Measurements from ENCODE around the gene BIN1.

BIN1 gene

DNA sequence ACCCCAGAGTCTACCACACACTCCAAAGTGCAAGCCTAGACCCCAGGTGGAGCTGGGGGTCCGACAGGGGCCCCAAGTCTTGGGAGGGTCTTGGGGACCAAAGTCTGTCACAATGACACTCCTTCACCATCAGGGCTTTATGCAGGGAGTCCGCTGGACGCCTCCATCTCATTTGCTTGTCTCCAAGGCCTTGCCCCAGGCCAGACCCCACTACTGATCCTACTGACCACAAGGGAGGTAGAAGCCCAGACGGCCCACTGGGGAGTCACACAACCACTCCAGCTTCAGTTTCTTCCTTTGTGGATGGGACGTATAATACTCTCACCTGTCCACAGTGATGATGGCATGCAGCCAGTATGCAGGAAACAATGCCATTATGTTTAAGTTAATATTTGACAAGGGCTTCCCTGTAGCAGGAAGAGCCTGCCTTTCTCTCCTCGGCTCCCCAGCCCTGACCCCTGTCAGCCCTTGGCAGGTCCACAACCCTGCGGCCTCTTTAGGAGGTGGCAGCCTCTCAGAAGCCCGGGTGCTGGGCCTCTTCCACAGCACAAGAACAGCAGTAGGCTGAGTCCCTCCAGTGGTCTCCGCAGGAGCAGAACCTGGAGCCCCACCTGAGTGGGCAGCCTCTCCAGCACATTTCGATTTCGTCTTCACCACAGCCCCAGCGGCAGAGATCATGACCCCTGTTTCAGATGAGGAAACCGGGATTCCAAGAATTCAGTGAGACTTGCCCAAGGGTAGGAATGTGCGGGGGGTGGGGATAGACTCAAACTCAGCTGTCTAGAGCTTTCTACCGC is 6.5 kb downstream of the BIN1 start:
- no peak for TF ChIP-seq POLR2AphosphoS5 (IDR thresholded peaks at IDR 0.05; ENCODE audit: low read depth, low read length)
- TF ChIP-seq SIN3A (IDR thresholded peaks at IDR 0.05; ENCODE audit: borderline replicate concordance, insufficient read depth, low read length), result no peak
- no peak for TF ChIP-seq TAF1 (IDR thresholded peaks at IDR 0.05; ENCODE audit: borderline replicate concordance, insufficient read depth, low read length)
- TF ChIP-seq REST (IDR thresholded peaks at IDR 0.05; ENCODE audit: insufficient read depth in 1 of 2, low read depth in 2 of 2, low read length in 2 of 2), result no peak
- TF ChIP-seq FOXP2 (optimal IDR thresholded peaks at IDR 0.05; ENCODE audit: borderline replicate concordance, extremely low read depth, extremely low read length, insufficient read depth), result no peak

GRCh38 chr2:127098711-127099110 is 8.2 kb downstream of the BIN1 start:
- no peak for TF ChIP-seq TAF1 (IDR thresholded peaks at IDR 0.05; ENCODE audit: borderline replicate concordance, insufficient read depth, low read length)
- TF ChIP-seq FOXP2 (optimal IDR thresholded peaks at IDR 0.05; ENCODE audit: borderline replicate concordance, extremely low read depth, extremely low read length, insufficient read depth), result no peak
- TF ChIP-seq SIN3A (IDR thresholded peaks at IDR 0.05; ENCODE audit: borderline replicate concordance, insufficient read depth, low read length), result no peak
- TF ChIP-seq REST (IDR thresholded peaks at IDR 0.05; ENCODE audit: insufficient read depth in 1 of 2, low read depth in 2 of 2, low read length in 2 of 2), result no peak
- TF ChIP-seq POLR2AphosphoS5 (IDR thresholded peaks at IDR 0.05; ENCODE audit: low read depth, low read length), result no peak

GRCh38 chr2:127097841-127098651 is 8.9 kb downstream of the BIN1 start:
- TF ChIP-seq SIN3A (IDR thresholded peaks at IDR 0.05; ENCODE audit: borderline replicate concordance, insufficient read depth, low read length) (no peak), REST (IDR thresholded peaks at IDR 0.05; ENCODE audit: insufficient read depth in 1 of 2, low read depth in 2 of 2, low read length in 2 of 2) (no peak), TAF1 (IDR thresholded peaks at IDR 0.05; ENCODE audit: borderline replicate concordance, insufficient read depth, low read length) (no peak), POLR2AphosphoS5 (IDR thresholded peaks at IDR 0.05; ENCODE audit: low read depth, low read length) (no peak)

DNA sequence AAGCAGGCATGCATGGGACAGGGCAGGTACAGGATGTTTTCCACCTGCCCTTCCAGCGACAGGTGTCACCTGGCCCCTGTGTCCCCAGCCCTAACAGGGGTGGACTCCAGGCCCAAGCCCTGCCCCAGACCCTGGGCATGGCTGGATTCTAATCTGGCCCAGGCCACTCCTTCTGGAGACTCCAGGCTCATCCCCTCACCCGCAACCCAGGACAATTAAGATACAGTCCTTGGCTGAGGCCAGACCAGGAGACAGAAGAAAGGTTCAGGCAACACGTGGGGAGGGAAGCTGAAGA is 9.5 kb downstream of the BIN1 start:
- no peak for TF ChIP-seq POLR2AphosphoS5 (IDR thresholded peaks at IDR 0.05; ENCODE audit: low read depth, low read length)
- TF ChIP-seq REST (IDR thresholded peaks at IDR 0.05; ENCODE audit: insufficient read depth in 1 of 2, low read depth in 2 of 2, low read length in 2 of 2), result no peak
- no peak for TF ChIP-seq TAF1 (IDR thresholded peaks at IDR 0.05; ENCODE audit: borderline replicate concordance, insufficient read depth, low read length)
- no peak for TF ChIP-seq FOXP2 (optimal IDR thresholded peaks at IDR 0.05; ENCODE audit: borderline replicate concordance, extremely low read depth, extremely low read length, insufficient read depth)
- TF ChIP-seq SIN3A (IDR thresholded peaks at IDR 0.05; ENCODE audit: borderline replicate concordance, insufficient read depth, low read length), result no peak

Data from PFSK-1 (cell line).